Prostate gland (tissue), 2 donors: Measurements from ENCODE around the gene GLIPR2.

Experiments
- POLR2A ChIP-seq: fragments of 450-650 bp; IDR thresholded peaks from one replicate; pipeline ENCODE4 v1.6.1; 2016; ENCODE audit warnings: antibody characterized with exemption, mild to moderate bottlenecking
- POLR2AphosphoS5 ChIP-seq: sonication (generic); formaldehyde crosslinking; IDR thresholded peaks from one replicate; pipeline ENCODE4 v1.6.1; 2017; ENCODE audit warnings: antibody characterized with exemption
- TF ChIP-seq, protein P1 (sequence below), 4 experiments: fragments of 200-600 bp in 2 of 4; fragments of 450-650 bp in 2 of 4; sonication (generic) in 2 of 4; IDR thresholded peaks; 1 replicate in 3 of 4; 2 replicates in 1 of 4; pipeline ENCODE4 v1.5.1; 2016 to 2019; ENCODE audit warnings: antibody characterized with exemption in 4 of 4, mild to moderate bottlenecking in 2 of 4, moderate library complexity in 2 of 4

- TF ChIP-seq, protein P1, sequence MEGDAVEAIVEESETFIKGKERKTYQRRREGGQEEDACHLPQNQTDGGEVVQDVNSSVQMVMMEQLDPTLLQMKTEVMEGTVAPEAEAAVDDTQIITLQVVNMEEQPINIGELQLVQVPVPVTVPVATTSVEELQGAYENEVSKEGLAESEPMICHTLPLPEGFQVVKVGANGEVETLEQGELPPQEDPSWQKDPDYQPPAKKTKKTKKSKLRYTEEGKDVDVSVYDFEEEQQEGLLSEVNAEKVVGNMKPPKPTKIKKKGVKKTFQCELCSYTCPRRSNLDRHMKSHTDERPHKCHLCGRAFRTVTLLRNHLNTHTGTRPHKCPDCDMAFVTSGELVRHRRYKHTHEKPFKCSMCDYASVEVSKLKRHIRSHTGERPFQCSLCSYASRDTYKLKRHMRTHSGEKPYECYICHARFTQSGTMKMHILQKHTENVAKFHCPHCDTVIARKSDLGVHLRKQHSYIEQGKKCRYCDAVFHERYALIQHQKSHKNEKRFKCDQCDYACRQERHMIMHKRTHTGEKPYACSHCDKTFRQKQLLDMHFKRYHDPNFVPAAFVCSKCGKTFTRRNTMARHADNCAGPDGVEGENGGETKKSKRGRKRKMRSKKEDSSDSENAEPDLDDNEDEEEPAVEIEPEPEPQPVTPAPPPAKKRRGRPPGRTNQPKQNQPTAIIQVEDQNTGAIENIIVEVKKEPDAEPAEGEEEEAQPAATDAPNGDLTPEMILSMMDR (IDR thresholded peaks at IDR 0.05), result no peak
- TF ChIP-seq POLR2A (no peak), POLR2AphosphoS5 (no peak)
Measured at GRCh38 chr9:36118201-36118600, 18.3 kb upstream of the GLIPR2 start.
